ENCODE results near the gene WNT7B. TPM values are rescaled to one million over a fixed set of nuclear protein-coding genes. Genes with fewer than 3 reads are reported as not detected.

The WNT7B gene
- total RNA-seq, 1 experiment from 2014 or later: 0.57 TPM

- Histone ChIP-seq H3K9me3 (no peaks in the 10 kb centered on the region), H3K4me3 (ENCODE audit: low read depth, low read length) (no peak overlapping the region), H3K36me3 (ENCODE audit: control insufficient read depth, insufficient read depth, low read length) (no peaks in the 10 kb centered on the region), H3K4me1 (peaks cover 23% of the 10 kb centered on the region), H3K27me3 (replicated peaks; ENCODE audit: control insufficient read depth, insufficient read depth, low read length) (peaks cover 4% of the 10 kb centered on the region; the same call in 1 of the 2 replicates)
- intact Hi-C loops (cut with micrococcal nuclease; ENCODE audit: unreplicated experiment): no loop called here
- H3K27me3 Mint-ChIP-seq (ENCODE audit: insufficient read depth, unreplicated experiment): peaks cover 3% of the 10 kb centered on the region
- H3K4me1 Mint-ChIP-seq (ENCODE audit: low read depth, unreplicated experiment): no peaks in the 10 kb centered on the region
- H3K27ac Mint-ChIP-seq (ENCODE audit: unreplicated experiment): no peak overlapping the region
- DNase-seq: no peak
- no peaks in the 10 kb centered on the region for H3K9me3 Mint-ChIP-seq (ENCODE audit: unreplicated experiment)
- H3K4me3 Mint-ChIP-seq (ENCODE audit: unreplicated experiment): no peak overlapping the region
- BruUV-seq (replicated peaks): no TSS peak
- H3K36me3 Mint-ChIP-seq (ENCODE audit: insufficient read depth, unreplicated experiment): peaks cover 6% of the 10 kb centered on the region
- TF ChIP-seq CTCF (IDR thresholded peaks at IDR 0.05; ENCODE audit: insufficient read depth in 1 of 2, low read depth in 1 of 2, low read length in 1 of 2, severe bottlenecking in 1 of 2, unreplicated experiment in 1 of 2): no peak
- POLR2A ChIA-PET: no interaction called here
- CTCF ChIA-PET: no interaction called here
These were observed 4.1 kb downstream of the WNT7B start for GRCh38 chr22:45972889-45973253.

- no peaks in the 10 kb centered on the region for H3K36me3 ChIP-seq (ENCODE audit: control insufficient read depth, insufficient read depth, low read length)
- no TSS peak for BruUV-seq (replicated peaks)
- Mint-ChIP-seq H3K4me3 (ENCODE audit: unreplicated experiment) (no peak overlapping the region), H3K4me1 (ENCODE audit: low read depth, unreplicated experiment) (no peaks in the 10 kb centered on the region), H3K27ac (ENCODE audit: unreplicated experiment) (no peak overlapping the region), H3K27me3 (ENCODE audit: insufficient read depth, unreplicated experiment) (peaks cover 3% of the 10 kb centered on the region), H3K9me3 (ENCODE audit: unreplicated experiment) (no peaks in the 10 kb centered on the region), H3K36me3 (ENCODE audit: insufficient read depth, unreplicated experiment) (peaks cover 6% of the 10 kb centered on the region)
- H3K4me3 ChIP-seq (ENCODE audit: low read depth, low read length): no peak overlapping the region
- no peaks in the 10 kb centered on the region for H3K9me3 ChIP-seq
- ChIA-PET CTCF (interaction anchor here (0.6 kb wide), 1 partner anchor 1327 kb away, joined by 4 read pairs; no protein-coding TSS in a partner anchor), POLR2A (no interaction called here)
- DNase-seq: no peak
- H3K27me3 ChIP-seq (replicated peaks; ENCODE audit: control insufficient read depth, insufficient read depth, low read length): peaks cover 1% of the 10 kb centered on the region; the same call in 1 of the 2 replicates
- peaks cover 18% of the 10 kb centered on the region for H3K4me1 ChIP-seq
- no peak for TF ChIP-seq CTCF (IDR thresholded peaks at IDR 0.05; ENCODE audit: insufficient read depth in 1 of 2, low read depth in 1 of 2, low read length in 1 of 2, severe bottlenecking in 1 of 2, unreplicated experiment in 1 of 2)
- intact Hi-C loops (cut with micrococcal nuclease; ENCODE audit: unreplicated experiment): no loop called here
These were observed 4.7 kb downstream of the WNT7B start for GRCh38 chr22:45972091-45972888.

- BruUV-seq (replicated peaks): no TSS peak
- Mint-ChIP-seq H3K27ac (ENCODE audit: unreplicated experiment) (no peak overlapping the region), H3K9me3 (ENCODE audit: unreplicated experiment) (no peaks in the 10 kb centered on the region), H3K36me3 (ENCODE audit: insufficient read depth, unreplicated experiment) (peaks cover 6% of the 10 kb centered on the region), H3K27me3 (ENCODE audit: insufficient read depth, unreplicated experiment) (peaks cover 3% of the 10 kb centered on the region), H3K4me3 (ENCODE audit: unreplicated experiment) (peak overlapping the region; percentile 22), H3K4me1 (ENCODE audit: low read depth, unreplicated experiment) (no peaks in the 10 kb centered on the region)
- no peaks in the 10 kb centered on the region for H3K9me3 ChIP-seq
- H3K4me3 ChIP-seq (ENCODE audit: low read depth, low read length): peak overlapping the region; percentile 15; the same call in 1 of the 2 replicates
- H3K27me3 ChIP-seq (replicated peaks; ENCODE audit: control insufficient read depth, insufficient read depth, low read length): peaks cover 1% of the 10 kb centered on the region; the same call in 1 of the 2 replicates
- intact Hi-C loops (cut with micrococcal nuclease; ENCODE audit: unreplicated experiment): no loop called here
- CTCF ChIA-PET: interaction anchor here (0.6 kb wide), 1 partner anchor 1326 kb away, joined by 4 read pairs; no protein-coding TSS in a partner anchor
- peaks cover 18% of the 10 kb centered on the region for H3K4me1 ChIP-seq
- no peaks in the 10 kb centered on the region for H3K36me3 ChIP-seq (ENCODE audit: control insufficient read depth, insufficient read depth, low read length)
- POLR2A ChIA-PET: no interaction called here
- no peak for TF ChIP-seq CTCF (IDR thresholded peaks at IDR 0.05; ENCODE audit: insufficient read depth in 1 of 2, low read depth in 1 of 2, low read length in 1 of 2, severe bottlenecking in 1 of 2, unreplicated experiment in 1 of 2)
- no peak for DNase-seq
These were observed 5.4 kb downstream of the WNT7B start for GRCh38 chr22:45971408-45972028.

All from Caco-2 (cell line).